H54 (cell line): ENCODE measurements around the gene TJP3.

Experiments
- DNase-seq: peaks from one replicate; pipeline ENCODE4 v3.0.0; 2011; ENCODE audit warnings: low spot score, mixed read lengths; ENCODE audit not compliant: insufficient read length
- FAIRE-seq: peaks from 3 replicates; lab custom pipeline; 2011; peaks lifted over from hg19 to GRCh38; lab: Jason Lieb, UNC
- POLR2A ChIP-seq: IDR thresholded peaks from 2 replicates; pipeline ENCODE4 v1.6.1; 2011; ENCODE audit warnings: low read depth, mild to moderate bottlenecking, low read length

Gene TJP3

DNA sequence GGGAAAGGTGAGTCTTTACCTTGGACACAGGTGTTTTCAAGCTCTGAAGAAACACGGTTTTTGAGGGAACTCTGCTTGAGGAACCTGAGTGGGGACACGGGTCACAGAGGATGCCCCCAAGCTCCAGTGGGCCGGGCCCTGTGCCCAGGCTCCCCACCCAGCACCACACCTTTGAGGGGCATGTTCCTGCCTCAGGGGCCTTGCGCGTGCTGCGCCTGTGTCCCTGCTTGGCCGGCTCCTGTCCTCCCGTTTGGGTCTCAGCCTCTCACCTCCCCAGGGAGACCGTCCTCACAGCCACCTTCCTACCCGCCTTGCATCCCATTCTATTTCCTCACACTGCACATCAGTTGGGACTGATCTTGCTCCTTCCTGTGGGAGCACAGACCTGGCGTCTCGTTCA is 29.0 kb upstream of the TJP3 start:
- no peak for TF ChIP-seq POLR2A
- FAIRE-seq (no peak), DNase-seq (no peak)

DNA sequence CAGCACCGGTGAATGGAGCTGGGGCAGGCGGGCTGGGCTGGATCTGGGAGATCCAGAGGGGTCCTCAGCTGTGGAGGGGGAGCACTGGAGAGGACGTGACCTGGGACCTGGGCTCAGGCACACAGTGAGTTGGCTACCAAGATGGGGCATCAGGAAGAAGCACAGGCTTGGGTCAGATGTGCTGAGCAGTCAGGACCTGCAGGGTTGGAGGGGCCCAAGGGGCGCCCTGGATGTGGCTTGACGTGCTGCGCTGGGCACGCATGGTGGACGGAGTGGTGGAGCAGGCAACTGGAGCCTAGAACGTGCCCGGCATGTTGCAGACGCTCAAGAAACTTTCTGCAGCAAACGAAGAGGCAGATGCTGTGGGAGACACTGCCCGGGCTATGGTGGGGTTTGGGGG is 28.6 kb upstream of the TJP3 start:
- DNase-seq (no peak), FAIRE-seq (no peak)
- no peak for TF ChIP-seq POLR2A

DNA sequence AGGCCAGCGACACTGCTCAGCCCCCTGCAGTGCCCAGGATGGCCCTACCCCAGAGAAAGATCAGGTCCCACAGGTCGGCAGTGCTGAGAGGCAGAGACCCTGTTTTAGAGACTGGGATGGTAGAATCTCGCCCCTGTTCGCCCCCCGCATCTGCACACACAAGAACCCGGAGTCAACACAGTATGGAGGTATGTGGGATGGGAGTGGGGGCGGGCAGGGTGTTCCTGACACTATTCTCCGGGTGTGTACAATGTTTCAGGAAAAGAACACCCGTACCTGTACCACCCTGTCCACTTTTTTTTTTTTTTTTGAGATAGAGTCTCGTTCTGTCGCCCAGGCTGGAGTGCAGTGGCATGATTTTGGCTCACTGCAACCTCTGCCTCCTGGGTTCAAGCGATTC is 27.2 kb upstream of the TJP3 start:
- TF ChIP-seq POLR2A, result no peak
- no peak for DNase-seq
- FAIRE-seq, result no peak

- FAIRE-seq (no peak), DNase-seq (no peak)
- TF ChIP-seq POLR2A, result no peak
These were observed 25.9 kb upstream of the TJP3 start for GRCh38 chr19:3682286-3682685.

DNA sequence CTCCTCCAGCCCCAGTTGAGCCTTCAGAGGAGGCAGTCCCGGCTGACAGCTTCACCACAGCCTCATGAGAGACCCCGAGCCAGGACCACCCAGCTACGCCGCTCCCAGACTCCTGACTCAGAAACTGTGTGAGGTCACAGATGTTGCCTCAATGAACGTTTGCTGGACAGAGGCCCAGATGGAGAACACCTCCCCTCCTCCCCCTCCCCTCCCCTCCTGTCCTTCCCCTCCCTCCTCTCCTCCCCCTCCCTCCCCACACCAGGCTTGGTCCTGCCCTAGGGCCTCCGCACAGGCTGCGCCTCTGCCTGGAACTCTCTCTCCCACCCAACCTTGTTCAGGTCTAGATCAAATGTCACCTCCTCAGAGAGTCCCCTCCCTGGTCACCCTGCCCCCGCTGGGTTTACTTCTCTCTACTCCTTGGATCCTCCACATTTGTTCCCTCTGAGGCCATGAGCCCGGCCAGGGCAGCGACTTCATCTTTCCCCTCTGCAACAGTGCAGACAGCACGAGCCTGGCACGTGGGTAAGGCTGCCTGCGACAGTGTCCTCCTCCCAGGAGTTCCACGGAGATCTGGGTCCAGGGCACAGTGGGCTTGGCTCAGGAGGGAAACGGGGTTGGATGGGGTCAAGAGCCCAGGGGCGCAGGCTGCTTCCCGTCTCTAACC is 25.3 kb upstream of the TJP3 start:
- DNase-seq (no peak), FAIRE-seq (no peak)
- no peak for TF ChIP-seq POLR2A

- FAIRE-seq (no peak), DNase-seq (no peak)
- no peak for TF ChIP-seq POLR2A
These were observed 24.7 kb upstream of the TJP3 start for GRCh38 chr19:3683405-3684053.

- DNase-seq (no peak), FAIRE-seq (no peak)
- TF ChIP-seq POLR2A, result no peak
These were observed 23.9 kb upstream of the TJP3 start for GRCh38 chr19:3684054-3684816.

- TF ChIP-seq POLR2A, result no peak
- DNase-seq (no peak), FAIRE-seq (no peak)
These were observed 23.3 kb upstream of the TJP3 start for GRCh38 chr19:3684817-3685410.

DNA sequence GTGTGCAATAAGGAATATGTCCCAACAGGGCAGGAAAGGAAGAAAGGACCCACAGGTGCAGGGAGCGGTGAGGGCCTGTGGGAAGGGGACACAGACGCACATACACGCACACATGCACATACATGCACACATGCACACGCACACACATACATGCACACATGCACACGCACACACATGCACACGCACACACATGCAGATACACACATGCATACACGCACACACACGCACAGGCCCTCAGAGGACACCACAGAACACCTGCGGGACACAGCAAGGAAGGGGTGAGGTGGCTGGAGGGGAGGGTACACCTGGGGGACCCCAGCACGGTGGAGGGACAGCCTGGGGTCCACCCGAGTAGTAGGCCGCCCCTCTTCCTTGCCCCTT is 20.8 kb upstream of the TJP3 start:
- DNase-seq (no peak), FAIRE-seq (no peak)
- no peak for TF ChIP-seq POLR2A

- FAIRE-seq (no peak), DNase-seq (no peak)
- TF ChIP-seq POLR2A, result no peak
These were observed 20.1 kb upstream of the TJP3 start for GRCh38 chr19:3687774-3688706.

GRCh38 chr19:3690551-3691371 is 17.4 kb upstream of the TJP3 start:
- no peak for FAIRE-seq
- DNase-seq, result no peak
- no peak for TF ChIP-seq POLR2A

GRCh38 chr19:3691372-3691716 is 16.8 kb upstream of the TJP3 start:
- DNase-seq (no peak), FAIRE-seq (no peak)
- TF ChIP-seq POLR2A, result no peak
